22Rv1 (cell line): ENCODE results near the gene C10orf95.

Experiments
- CTCF ChIP-seq: fragments of 450-650 bp; IDR thresholded peaks from 2 replicates; pipeline ENCODE4 v1.5.1; 2017; ENCODE audit warnings: mild to moderate bottlenecking
- ZFX ChIP-seq: fragments of 450-650 bp; IDR thresholded peaks from 2 replicates; pipeline ENCODE4 v1.6.1; 2017; ENCODE audit warnings: antibody characterized with exemption, borderline replicate concordance

GRCh38 chr10:102436312-102436711 lies 15.0 kb downstream of the C10orf95 start:
- TF ChIP-seq CTCF (no peak), ZFX (no peak)
